ENCODE data around the gene ZMYND11.
A peak's percentile ranks its signal among the peaks of the same experiment; 100 is the strongest.

Gene ZMYND11

GRCh38 chr10:135132-135600 is at the start of gene ZMYND11:
TSS of gene ZMYND11 (plus strand) at chr10:135455. CDS start at chr10:180013, 44,558 bp downstream.
- peak; percentile 89 for DNase-seq

GRCh38 chr10:86031-86430 is 49.2 kb upstream of the ZMYND11 start:
- DNase-seq: no peak

- no peak for DNase-seq
Observed at GRCh38 chr10:87177-88080, 47.8 kb upstream of the ZMYND11 start.

- DNase-seq: no peak
Observed at GRCh38 chr10:88253-88652, 47.0 kb upstream of the ZMYND11 start.

- no peak for DNase-seq
Observed at GRCh38 chr10:89248-89647, 46.0 kb upstream of the ZMYND11 start.

- DNase-seq: no peak
Observed at GRCh38 chr10:90161-90560, 45.1 kb upstream of the ZMYND11 start.

GRCh38 chr10:91313-91712 is 43.9 kb upstream of the ZMYND11 start:
- DNase-seq: no peak

- no peak for DNase-seq
Observed at GRCh38 chr10:92153-92552, 43.1 kb upstream of the ZMYND11 start.

GRCh38 chr10:92846-93245 is 42.4 kb upstream of the ZMYND11 start:
- no peak for DNase-seq

- no peak for DNase-seq
Observed at GRCh38 chr10:94613-95012, 40.6 kb upstream of the ZMYND11 start.

GRCh38 chr10:95356-96115 is 39.7 kb upstream of the ZMYND11 start:
- DNase-seq: no peak

GRCh38 chr10:96466-96865 is 38.8 kb upstream of the ZMYND11 start:
- DNase-seq: no peak

- no peak for DNase-seq
Observed at GRCh38 chr10:104416-104815, 30.8 kb upstream of the ZMYND11 start.

GRCh38 chr10:104862-105565 is 30.2 kb upstream of the ZMYND11 start:
- DNase-seq: no peak

GRCh38 chr10:105806-106205 is 29.4 kb upstream of the ZMYND11 start:
- DNase-seq: no peak

GRCh38 chr10:106740-107139 is 28.5 kb upstream of the ZMYND11 start:
- DNase-seq: no peak

- DNase-seq: no peak
Observed at GRCh38 chr10:112246-112645, 23.0 kb upstream of the ZMYND11 start.

GRCh38 chr10:124874-125273 is 10.4 kb upstream of the ZMYND11 start:
- no peak for DNase-seq

- DNase-seq: no peak
Observed at GRCh38 chr10:127612-128432, 7.4 kb upstream of the ZMYND11 start.

- no peak for DNase-seq
Observed at GRCh38 chr10:129810-130209, 5.4 kb upstream of the ZMYND11 start.

GRCh38 chr10:132946-133898 is 2.0 kb upstream of the ZMYND11 start:
- no peak for DNase-seq

Measured in right forelimb (tissue), 1 donor.